Glutamatergic neuron (in vitro differentiated cells): Measurements from ENCODE around the gene ZNF3. TPM values are rescaled to one million over a fixed set of nuclear protein-coding genes. Genes with fewer than 3 reads are reported as not detected.

Experiments
- DNase-seq: peaks from one replicate; pipeline ENCODE4 v3.0.0; 2022
- H3K27ac Mint-ChIP-seq: one replicate; pipeline ENCODE4 v1.8.0; 2020; ENCODE audit warnings: mild to moderate bottlenecking, mixed read lengths, inconsistent platforms; ENCODE audit not compliant: unreplicated experiment
- H3K27me3 Mint-ChIP-seq: one replicate; pipeline ENCODE4 v1.8.0; 2020; ENCODE audit warnings: mild to moderate bottlenecking, moderate library complexity, mixed read lengths, inconsistent platforms; ENCODE audit not compliant: unreplicated experiment
- H3K36me3 Mint-ChIP-seq: one replicate; pipeline ENCODE4 v1.8.0; 2020; ENCODE audit warnings: mild to moderate bottlenecking, mixed read lengths, inconsistent platforms; ENCODE audit not compliant: unreplicated experiment
- H3K4me1 Mint-ChIP-seq: one replicate; pipeline ENCODE4 v1.8.0; 2020; ENCODE audit warnings: mild to moderate bottlenecking, low read depth, mixed read lengths, inconsistent platforms; ENCODE audit not compliant: unreplicated experiment
- H3K4me3 Mint-ChIP-seq: one replicate; pipeline ENCODE4 v1.8.0; 2020; ENCODE audit warnings: mild to moderate bottlenecking, mixed read lengths, inconsistent platforms; ENCODE audit not compliant: unreplicated experiment
- H3K9me3 Mint-ChIP-seq: one replicate; pipeline ENCODE4 v1.8.0; 2020; ENCODE audit warnings: mild to moderate bottlenecking, moderate library complexity, mixed read lengths, inconsistent platforms; ENCODE audit not compliant: unreplicated experiment
- CTCF ChIP-seq: fragments of 200-600 bp; sonication (generic); IDR thresholded peaks from one replicate; pipeline ENCODE4 v1.5.0; 2021; ENCODE audit not compliant: partially characterized antibody, unreplicated experiment
- total RNA-seq: library from RNA; stranded (reverse); fragmentation: NEBNext Ultra II Directional; extraction: Animal tissue kit (Norgen Biotek cat#: 25700); gene quantifications from one replicate; pipeline ENCODE4 v1.2.1, GENCODE V29; 2021; ENCODE audit not compliant: unreplicated experiment

The ZNF3 gene
- total RNA-seq, 1 donor from 2014 or later: 87.9 TPM

GRCh38 chr7:100079024-100079560, 2.4 kb downstream of the ZNF3 start:
- peaks cover 11% of the 10 kb centered on the region for H3K4me1 Mint-ChIP-seq
- peak overlapping the region; percentile 52 for H3K27ac Mint-ChIP-seq
- H3K9me3 Mint-ChIP-seq: peaks cover 18% of the 10 kb centered on the region
- H3K27me3 Mint-ChIP-seq: peaks cover 21% of the 10 kb centered on the region
- no peak for DNase-seq
- TF ChIP-seq CTCF: no peak
- peak overlapping the region; percentile 83 for H3K4me3 Mint-ChIP-seq
- peaks cover 30% of the 10 kb centered on the region for H3K36me3 Mint-ChIP-seq

- H3K36me3 Mint-ChIP-seq: peaks cover 44% of the 10 kb centered on the region
- no peak for DNase-seq
- peaks cover 8% of the 10 kb centered on the region for H3K4me1 Mint-ChIP-seq
- H3K9me3 Mint-ChIP-seq: peaks cover 23% of the 10 kb centered on the region
- no peak overlapping the region for H3K4me3 Mint-ChIP-seq
- no peak for TF ChIP-seq CTCF
- H3K27me3 Mint-ChIP-seq: peaks cover 20% of the 10 kb centered on the region
- no peak overlapping the region for H3K27ac Mint-ChIP-seq
These were observed 4.3 kb downstream of the ZNF3 start for GRCh38 chr7:100077205-100077604.

- H3K36me3 Mint-ChIP-seq: peaks cover 62% of the 10 kb centered on the region
- H3K4me1 Mint-ChIP-seq: peaks cover 8% of the 10 kb centered on the region
- H3K4me3 Mint-ChIP-seq: peak overlapping the region; percentile 34
- H3K9me3 Mint-ChIP-seq: peaks cover 39% of the 10 kb centered on the region
- TF ChIP-seq CTCF: no peak
- H3K27ac Mint-ChIP-seq: no peak overlapping the region
- no peak for DNase-seq
- H3K27me3 Mint-ChIP-seq: peaks cover 30% of the 10 kb centered on the region
These were observed 6.1 kb downstream of the ZNF3 start for GRCh38 chr7:100075418-100075817.

GRCh38 chr7:100074841-100075240, 6.7 kb downstream of the ZNF3 start:
- no peak overlapping the region for H3K4me3 Mint-ChIP-seq
- peaks cover 28% of the 10 kb centered on the region for H3K27me3 Mint-ChIP-seq
- H3K9me3 Mint-ChIP-seq: peaks cover 42% of the 10 kb centered on the region

More at GRCh38 chr7:100074841-100075240, 6.7 kb downstream of the ZNF3 start:
- peaks cover 4% of the 10 kb centered on the region for H3K4me1 Mint-ChIP-seq
- peaks cover 68% of the 10 kb centered on the region for H3K36me3 Mint-ChIP-seq
- TF ChIP-seq CTCF: no peak
- DNase-seq: no peak
- no peak overlapping the region for H3K27ac Mint-ChIP-seq
